PC-3 (cell line): ENCODE measurements around the gene DIP2A. TPM values are rescaled to one million over a fixed set of nuclear protein-coding genes. Genes with fewer than 3 reads are reported as not detected.

Source experiments
- ATAC-seq: fragments of 200-7000 bp; cut with Tn5 transposase; 2 replicates; pipeline ENCODE4 v1.9.1; 2020; ENCODE audit warnings: mild to moderate bottlenecking, moderate library complexity
- BruUV-seq: library from RNA; stranded (reverse); fragments of 400-500 nt; replicated peaks from 2 replicates; lab custom pipeline; 2021; lab: Mats Ljungman, UMichigan
- CTCF ChIA-PET: fragments of 300-600 bp; sonication (Branson Sonifier 250); formaldehyde crosslinking; loops from one replicate; lab custom pipeline; 2022; ENCODE audit warnings: antibody characterized with exemption; lab: Charles Lee
- POLR2A ChIA-PET: fragments of 300-600 bp; sonication (Branson Sonifier 250); formaldehyde crosslinking; loops from one replicate; lab custom pipeline; 2022; ENCODE audit warnings: antibody characterized with exemption; ENCODE audit not compliant: unreplicated experiment; lab: Charles Lee
- DNase-seq: peaks from one replicate; pipeline ENCODE4 v3.0.0-alpha.2; 2015
- H2AFZ ChIP-seq: fragments of 300-600 bp; sonication (generic); 2 replicates; pipeline ENCODE4 v1.6.0; 2016; ENCODE audit warnings: antibody characterized with exemption, low read length
- H3F3A ChIP-seq: fragments of 300-600 bp; sonication (generic); one replicate; pipeline ENCODE4 v1.6.0; 2017; ENCODE audit warnings: antibody characterized with exemption, low read length, control low read depth, mild to moderate bottlenecking; ENCODE audit not compliant: unreplicated experiment
- H3K27ac ChIP-seq: fragments of 300-600 bp; sonication (generic); 2 replicates; pipeline ENCODE4 v1.5.1; 2016; ENCODE audit warnings: mild to moderate bottlenecking, low read length
- H3K27me3 ChIP-seq: fragments of 300-600 bp; sonication (generic); 2 replicates; pipeline ENCODE4 v1.6.1; 2016; ENCODE audit warnings: low read length, mixed read lengths
- H3K36me3 ChIP-seq: fragments of 300-600 bp; sonication (generic); 2 replicates; pipeline ENCODE4 v1.6.1; 2016; ENCODE audit warnings: low read depth, mixed run types, low read length, mixed read lengths
- H3K4me1 ChIP-seq: fragments of 300-600 bp; sonication (generic); 2 replicates; pipeline ENCODE4 v1.5.1; 2016; ENCODE audit warnings: low read length; ENCODE audit not compliant: insufficient read depth
- H3K4me2 ChIP-seq: fragments of 300-600 bp; sonication (generic); 2 replicates; pipeline ENCODE4 v1.6.0; 2016; ENCODE audit warnings: low read length
- H3K4me3 ChIP-seq: fragments of 300-600 bp; sonication (generic); 2 replicates; pipeline ENCODE4 v1.5.1; 2016; ENCODE audit warnings: mild to moderate bottlenecking, low read length, mixed read lengths
- H3K79me2 ChIP-seq: fragments of 300-600 bp; sonication (generic); 2 replicates; pipeline ENCODE4 v1.6.1; 2017; ENCODE audit warnings: low read length, mixed read lengths
- H3K9ac ChIP-seq: fragments of 300-600 bp; sonication (generic); 2 replicates; pipeline ENCODE4 v1.6.0; 2016; ENCODE audit warnings: mild to moderate bottlenecking, low read length
- H3K9me2 ChIP-seq: fragments of 300-600 bp; sonication (generic); replicated peaks from 2 replicates; pipeline ENCODE4 v1.6.1; 2016; ENCODE audit warnings: mixed run types, low read length, mixed read lengths
- H3K9me3 ChIP-seq: fragments of 300-600 bp; sonication (generic); 2 replicates; pipeline ENCODE4 v1.6.1; 2016; ENCODE audit warnings: low read length, mixed read lengths
- H4K20me1 ChIP-seq: fragments of 300-600 bp; sonication (generic); 2 replicates; pipeline ENCODE4 v1.6.1; 2016; ENCODE audit warnings: low read length, mixed read lengths
- EZH2 ChIP-seq: fragments of 300-600 bp; sonication (generic); IDR thresholded peaks from one replicate; pipeline ENCODE4 v1.6.1; 2017; ENCODE audit warnings: antibody characterized with exemption, mild to moderate bottlenecking, low read length; ENCODE audit not compliant: unreplicated experiment
- EZH2phosphoT487 ChIP-seq: fragments of 300-600 bp; sonication (generic); IDR thresholded peaks from 2 replicates; pipeline ENCODE4 v1.6.1; 2018; ENCODE audit warnings: mild to moderate bottlenecking, antibody characterized with exemption, low read length, borderline replicate concordance
- intact Hi-C: fragments of 100-400 bp; cut with micrococcal nuclease; formaldehyde crosslinking; loops from 2 replicates; pipeline ENCODE4 v1.9.0; 2023
- total RNA-seq: library from RNA; depleted of rRNA; stranded (reverse); fragments of >200 nt; gene quantifications from 2 replicates; pipeline ENCODE4 v1.2.3, GENCODE V29; 2014
- TF ChIP-seq, protein P1 (sequence below): fragments of 300-600 bp; sonication (generic); conservative IDR thresholded peaks from 2 replicates; pipeline ENCODE4 v1.5.1; 2017; ENCODE audit warnings: antibody characterized with exemption, low read depth, mild to moderate bottlenecking, low read length

The DIP2A gene
- total RNA-seq, 1 experiment from 2014 or later = 23.7 TPM

DNA sequence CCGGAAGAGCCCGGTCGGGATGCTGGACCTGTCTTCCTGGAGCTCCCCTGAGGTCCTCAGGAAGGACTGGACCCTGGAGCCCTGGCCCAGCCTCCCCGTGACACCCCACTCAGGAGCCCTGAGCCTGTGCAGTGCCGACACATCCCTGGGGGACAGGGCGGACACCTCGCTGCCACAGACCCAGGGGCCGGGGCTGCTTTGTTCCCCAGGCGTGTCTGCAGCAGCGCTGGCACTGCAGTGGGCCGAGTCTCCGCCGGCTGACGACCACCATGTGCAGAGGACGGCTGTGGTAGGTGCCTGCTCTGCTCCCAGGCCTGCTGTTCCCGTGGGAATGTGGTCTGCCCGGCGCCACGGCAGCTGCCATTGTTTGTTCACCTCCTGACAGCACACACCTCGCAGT, 42.1 kb upstream of the DIP2A start:
- Histone ChIP-seq H3K27me3 (no peaks in the 10 kb centered on the region), H3K27ac (no peak overlapping the region), H3K9me2 (no peaks in the 10 kb centered on the region), H3K4me1 (no peaks in the 10 kb centered on the region), H3F3A (no peaks in the 10 kb centered on the region), H3K9me3 (no peaks in the 10 kb centered on the region), H3K4me3 (no peak overlapping the region), H3K79me2 (no peaks in the 10 kb centered on the region), H4K20me1 (no peaks in the 10 kb centered on the region), H3K9ac (no peak overlapping the region), H3K4me2 (no peak overlapping the region), H2AFZ (no peak overlapping the region), H3K36me3 (peaks cover 28% of the 10 kb centered on the region)
- intact Hi-C loops = no loop called here
- ChIA-PET POLR2A (no interaction called here), CTCF (no interaction called here)
- ATAC-seq (no peak), DNase-seq (no peak)
- no TSS peak for BruUV-seq
- no peak for TF ChIP-seq EZH2phosphoT487
- TF ChIP-seq EZH2 = no peak
- TF ChIP-seq, protein P1, sequence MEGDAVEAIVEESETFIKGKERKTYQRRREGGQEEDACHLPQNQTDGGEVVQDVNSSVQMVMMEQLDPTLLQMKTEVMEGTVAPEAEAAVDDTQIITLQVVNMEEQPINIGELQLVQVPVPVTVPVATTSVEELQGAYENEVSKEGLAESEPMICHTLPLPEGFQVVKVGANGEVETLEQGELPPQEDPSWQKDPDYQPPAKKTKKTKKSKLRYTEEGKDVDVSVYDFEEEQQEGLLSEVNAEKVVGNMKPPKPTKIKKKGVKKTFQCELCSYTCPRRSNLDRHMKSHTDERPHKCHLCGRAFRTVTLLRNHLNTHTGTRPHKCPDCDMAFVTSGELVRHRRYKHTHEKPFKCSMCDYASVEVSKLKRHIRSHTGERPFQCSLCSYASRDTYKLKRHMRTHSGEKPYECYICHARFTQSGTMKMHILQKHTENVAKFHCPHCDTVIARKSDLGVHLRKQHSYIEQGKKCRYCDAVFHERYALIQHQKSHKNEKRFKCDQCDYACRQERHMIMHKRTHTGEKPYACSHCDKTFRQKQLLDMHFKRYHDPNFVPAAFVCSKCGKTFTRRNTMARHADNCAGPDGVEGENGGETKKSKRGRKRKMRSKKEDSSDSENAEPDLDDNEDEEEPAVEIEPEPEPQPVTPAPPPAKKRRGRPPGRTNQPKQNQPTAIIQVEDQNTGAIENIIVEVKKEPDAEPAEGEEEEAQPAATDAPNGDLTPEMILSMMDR = no peak

DNA sequence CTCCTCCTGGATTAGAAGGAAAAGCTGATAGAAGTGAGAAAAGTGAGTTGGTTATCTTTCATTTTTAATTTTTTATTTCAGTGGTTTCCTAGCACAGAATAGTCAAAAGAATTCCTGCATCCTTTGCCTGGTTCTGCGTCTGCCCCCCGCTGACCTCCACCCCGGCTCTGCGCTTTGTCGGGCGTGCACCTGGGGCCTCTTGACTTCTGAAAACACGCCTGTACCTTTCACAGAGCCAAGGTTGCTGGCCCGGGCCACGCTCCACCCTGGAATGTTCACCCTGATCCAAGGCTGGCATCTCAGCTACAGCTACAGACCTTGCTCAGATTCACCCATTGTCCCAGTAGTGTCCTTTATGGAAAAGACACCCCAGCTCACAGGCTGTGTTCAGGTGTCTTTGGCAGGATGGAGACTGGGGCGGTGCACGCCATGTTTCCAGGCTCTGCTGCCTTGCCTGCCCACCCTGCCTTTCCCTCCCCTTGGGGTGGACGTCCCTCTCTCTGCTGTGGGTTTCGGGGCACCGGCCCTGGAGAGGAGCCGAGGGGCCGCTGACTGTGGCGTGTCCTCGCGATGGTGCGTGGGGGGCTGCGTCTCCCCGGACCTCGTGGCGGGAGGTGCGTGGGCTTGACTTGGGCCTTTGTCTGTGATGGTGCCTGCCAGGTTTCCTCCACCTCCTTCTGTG, 40.3 kb upstream of the DIP2A start:
- DNase-seq = no peak
- peaks cover 27% of the 10 kb centered on the region for H3K36me3 ChIP-seq

More for the DNA sequence above, 40.3 kb upstream of the DIP2A start:
- Histone ChIP-seq H3K79me2 (no peaks in the 10 kb centered on the region), H3K9ac (no peak overlapping the region), H3K9me2 (no peaks in the 10 kb centered on the region), H3K9me3 (no peaks in the 10 kb centered on the region), H3K4me2 (no peak overlapping the region), H4K20me1 (no peaks in the 10 kb centered on the region), H3K27me3 (no peaks in the 10 kb centered on the region), H2AFZ (no peak overlapping the region), H3K4me1 (no peaks in the 10 kb centered on the region), H3K4me3 (no peak overlapping the region), H3K27ac (no peak overlapping the region), H3F3A (no peaks in the 10 kb centered on the region)
- ChIA-PET CTCF (no interaction called here), POLR2A (no interaction called here)
- intact Hi-C loops = no loop called here
- no TSS peak for BruUV-seq
- TF ChIP-seq, protein P1 = no peak
- TF ChIP-seq EZH2 = no peak
- TF ChIP-seq EZH2phosphoT487 = no peak
- ATAC-seq = no peak
